Measurements from ENCODE around the gene TNRC6B.

Gene TNRC6B

DNA sequence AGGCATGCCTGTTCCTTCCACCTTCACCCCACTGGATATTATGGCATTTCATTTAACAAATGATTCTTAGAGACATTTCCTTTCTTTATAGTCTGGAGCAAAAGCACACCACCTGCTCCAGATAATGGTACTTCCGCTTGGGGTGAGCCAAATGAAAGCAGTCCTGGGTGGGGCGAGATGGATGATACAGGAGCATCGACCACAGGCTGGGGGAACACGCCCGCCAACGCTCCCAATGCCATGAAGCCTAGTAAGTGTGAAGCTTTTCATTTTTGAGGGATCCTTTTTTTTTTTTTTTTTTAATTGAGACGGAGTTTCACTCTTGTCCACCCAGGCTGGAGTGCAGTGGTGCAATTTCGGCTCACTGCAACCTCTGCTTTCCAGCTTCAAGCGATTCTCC is 92.3 kb downstream of the TNRC6B start:
- H3K4me3 ChIP-seq (ENCODE audit: low read length), result no peak overlapping the region
- TF ChIP-seq, protein P1, sequence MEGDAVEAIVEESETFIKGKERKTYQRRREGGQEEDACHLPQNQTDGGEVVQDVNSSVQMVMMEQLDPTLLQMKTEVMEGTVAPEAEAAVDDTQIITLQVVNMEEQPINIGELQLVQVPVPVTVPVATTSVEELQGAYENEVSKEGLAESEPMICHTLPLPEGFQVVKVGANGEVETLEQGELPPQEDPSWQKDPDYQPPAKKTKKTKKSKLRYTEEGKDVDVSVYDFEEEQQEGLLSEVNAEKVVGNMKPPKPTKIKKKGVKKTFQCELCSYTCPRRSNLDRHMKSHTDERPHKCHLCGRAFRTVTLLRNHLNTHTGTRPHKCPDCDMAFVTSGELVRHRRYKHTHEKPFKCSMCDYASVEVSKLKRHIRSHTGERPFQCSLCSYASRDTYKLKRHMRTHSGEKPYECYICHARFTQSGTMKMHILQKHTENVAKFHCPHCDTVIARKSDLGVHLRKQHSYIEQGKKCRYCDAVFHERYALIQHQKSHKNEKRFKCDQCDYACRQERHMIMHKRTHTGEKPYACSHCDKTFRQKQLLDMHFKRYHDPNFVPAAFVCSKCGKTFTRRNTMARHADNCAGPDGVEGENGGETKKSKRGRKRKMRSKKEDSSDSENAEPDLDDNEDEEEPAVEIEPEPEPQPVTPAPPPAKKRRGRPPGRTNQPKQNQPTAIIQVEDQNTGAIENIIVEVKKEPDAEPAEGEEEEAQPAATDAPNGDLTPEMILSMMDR (conservative IDR thresholded peaks at IDR 0.05; ENCODE audit: low read length), result no peak
- DNase-seq (ENCODE audit: low read depth), result no peak

DNA sequence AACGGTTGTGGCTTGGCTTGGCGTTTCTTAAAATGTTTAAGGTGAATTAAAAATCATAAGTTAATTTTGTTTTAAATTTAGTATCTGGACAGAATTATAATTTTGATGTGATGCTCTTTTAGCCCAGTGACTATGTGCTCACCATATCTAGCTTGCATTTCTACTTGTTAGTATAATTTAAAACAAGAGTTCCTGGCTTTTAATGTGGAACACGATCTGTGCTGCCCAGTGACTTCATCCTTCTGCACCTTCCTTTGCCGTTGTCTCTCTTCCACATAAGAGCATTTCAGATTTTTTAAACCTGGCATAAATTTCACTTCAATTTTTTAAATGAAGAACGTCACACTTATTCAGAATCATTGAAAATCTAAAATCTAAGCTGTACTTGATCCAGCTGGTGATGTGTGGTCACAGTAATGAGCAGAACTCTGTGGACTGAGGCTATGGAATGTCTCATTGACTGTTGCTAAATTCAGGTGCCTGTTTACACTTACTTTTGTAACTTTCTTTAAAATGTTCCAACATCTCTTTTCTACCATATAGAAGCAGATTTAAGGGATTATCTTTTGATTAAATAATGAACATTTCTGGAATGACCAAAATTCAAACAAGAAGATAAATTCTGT is 93.1 kb downstream of the TNRC6B start:
- DNase-seq (ENCODE audit: low read depth), result peak; percentile 37
- TF ChIP-seq, protein P1 (conservative IDR thresholded peaks at IDR 0.05; ENCODE audit: low read length), result no peak

DNA sequence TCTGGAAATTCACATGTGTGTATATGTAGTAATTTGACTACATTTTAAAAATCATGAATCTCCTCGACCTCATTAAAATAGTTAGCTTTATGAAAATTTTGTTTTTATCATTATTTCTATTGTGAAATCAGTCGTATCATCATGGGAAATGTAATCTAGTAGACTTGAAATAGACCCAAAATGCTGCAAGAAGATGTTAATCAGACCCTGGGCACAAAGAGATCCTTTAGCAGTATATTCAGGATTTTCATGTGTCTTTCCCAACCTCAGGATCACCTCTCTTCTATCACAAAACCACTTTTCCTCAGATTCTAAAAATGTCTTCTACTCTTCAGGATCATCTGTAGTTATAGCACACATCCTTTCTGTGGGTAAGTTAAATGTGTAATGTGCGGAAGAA is 93.7 kb downstream of the TNRC6B start:
- no peak overlapping the region for H3K4me3 ChIP-seq (ENCODE audit: low read length)
- DNase-seq (ENCODE audit: low read depth), result no peak
- TF ChIP-seq, protein P1 (conservative IDR thresholded peaks at IDR 0.05; ENCODE audit: low read length), result no peak

More for the DNA sequence above, 93.1 kb downstream of the TNRC6B start:
- no peak overlapping the region for H3K4me3 ChIP-seq (ENCODE audit: low read length)

DNA sequence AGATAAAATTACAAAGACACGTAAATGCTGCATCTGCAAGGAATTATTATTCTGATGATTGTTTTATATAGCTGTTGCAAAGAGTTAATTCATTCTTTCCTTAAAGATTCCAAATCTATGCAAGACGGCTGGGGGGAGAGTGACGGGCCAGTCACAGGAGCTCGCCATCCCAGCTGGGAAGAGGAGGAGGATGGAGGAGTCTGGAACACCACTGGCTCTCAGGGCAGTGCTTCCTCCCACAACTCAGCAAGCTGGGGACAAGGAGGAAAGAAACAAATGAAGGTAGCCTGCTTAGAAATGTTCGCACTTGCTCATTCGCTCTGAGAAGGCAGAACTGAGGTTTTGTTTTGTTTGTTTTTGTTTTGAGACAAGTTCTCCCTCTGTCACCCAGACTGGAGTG is 95.6 kb downstream of the TNRC6B start:
- TF ChIP-seq, protein P1 (conservative IDR thresholded peaks at IDR 0.05; ENCODE audit: low read length), result no peak
- no peak for DNase-seq (ENCODE audit: low read depth)
- no peak overlapping the region for H3K4me3 ChIP-seq (ENCODE audit: low read length)

DNA sequence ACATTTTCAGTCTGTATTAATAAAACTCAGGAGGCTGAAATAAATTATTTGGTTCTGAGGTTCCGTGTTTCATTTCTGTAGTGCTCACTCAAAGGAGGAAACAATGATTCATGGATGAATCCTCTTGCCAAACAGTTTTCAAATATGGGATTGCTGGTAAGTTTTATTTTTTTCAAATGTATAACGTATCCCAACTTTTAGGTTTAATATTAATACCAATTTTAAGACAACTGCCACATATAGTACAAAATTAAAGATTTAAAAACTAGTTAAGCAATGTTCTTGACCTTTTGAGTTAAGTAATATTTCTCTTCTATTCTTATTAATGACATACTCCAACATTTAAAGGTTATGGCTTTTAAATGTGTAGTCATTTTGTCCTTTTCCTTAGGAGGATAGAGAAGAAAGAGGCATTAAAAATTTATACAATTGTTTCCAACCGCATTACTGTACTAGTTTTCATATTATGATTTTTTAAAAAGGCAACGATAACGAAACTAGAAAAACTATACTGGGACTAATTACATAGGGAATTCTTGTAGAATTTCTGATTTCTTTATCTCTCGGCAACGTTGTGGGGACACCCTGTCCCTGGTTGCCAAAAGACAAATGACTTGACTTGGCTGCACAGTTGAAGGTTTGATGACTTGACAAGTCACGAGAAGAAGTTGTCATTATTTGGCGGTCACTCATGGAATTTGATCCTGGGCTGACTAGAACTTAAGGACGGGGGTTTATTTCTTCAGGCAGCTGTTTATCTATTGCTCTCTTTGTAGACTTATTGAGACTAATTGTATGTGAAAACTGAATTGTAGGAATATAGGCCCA is 99.5 kb downstream of the TNRC6B start:
- DNase-seq (ENCODE audit: low read depth), result peak; percentile 45
- TF ChIP-seq, protein P1 (conservative IDR thresholded peaks at IDR 0.05; ENCODE audit: low read length), result no peak
- peak overlapping the region; percentile 60 for H3K4me3 ChIP-seq (ENCODE audit: low read length)

DNA sequence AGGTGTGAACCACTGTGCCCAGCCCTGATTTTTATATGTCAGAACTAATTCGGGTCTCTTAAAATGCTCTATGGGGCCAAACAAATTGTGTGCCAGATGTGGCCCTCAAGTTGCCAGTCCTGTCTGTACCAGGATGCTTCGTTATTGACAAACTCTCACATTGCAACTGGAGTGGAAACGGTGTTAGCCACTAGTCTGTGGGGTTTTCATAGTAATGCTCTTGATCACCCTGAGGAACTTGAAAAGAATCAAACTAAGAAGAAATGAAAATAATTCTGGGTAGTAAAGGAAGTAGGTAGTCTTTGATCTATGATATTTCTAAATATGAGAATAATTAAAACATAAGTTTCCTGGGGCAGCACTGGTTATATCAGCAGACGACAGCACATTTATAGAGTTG is 101.3 kb downstream of the TNRC6B start:
- H3K4me3 ChIP-seq (ENCODE audit: low read length), result no peak overlapping the region

More for the DNA sequence above, 101.3 kb downstream of the TNRC6B start:
- TF ChIP-seq, protein P1 (conservative IDR thresholded peaks at IDR 0.05; ENCODE audit: low read length), result no peak
- no peak for DNase-seq (ENCODE audit: low read depth)
